Measurements from ENCODE around the gene PIGR.

DNA sequence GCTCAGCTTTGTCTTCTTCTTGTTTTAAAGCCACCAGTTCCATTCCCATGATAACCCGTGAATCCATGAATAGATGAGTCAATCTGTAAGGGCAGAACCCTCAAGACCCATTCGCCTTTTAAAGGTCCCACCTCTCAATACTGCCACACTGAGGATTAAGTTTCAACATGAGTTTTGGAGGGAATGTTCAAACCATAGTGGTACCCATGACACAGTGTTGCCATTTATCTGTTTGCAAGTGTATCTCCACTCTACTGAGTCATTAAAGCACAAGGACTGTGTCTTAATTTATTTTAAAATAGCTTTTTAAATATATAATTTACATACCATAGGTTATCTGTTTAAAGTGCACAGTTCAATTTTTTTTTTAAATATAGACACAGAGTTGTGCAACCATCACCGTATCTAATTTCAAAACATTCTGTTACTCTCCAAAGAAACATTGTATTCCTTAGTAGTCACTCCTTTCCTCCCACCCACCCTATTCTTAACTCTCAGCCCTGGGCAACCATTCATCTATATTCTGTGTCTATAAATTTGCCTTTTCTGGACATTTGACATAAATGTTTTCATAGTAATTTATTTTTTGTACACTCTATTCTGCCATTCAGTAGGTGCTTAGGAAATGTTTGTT is 53.8 kb downstream of the PIGR start:
- TF ChIP-seq ZNF274 (IDR thresholded peaks at IDR 0.05; ENCODE audit: low read depth, low read length) (no peak), YY1 (IDR thresholded peaks at IDR 0.05; ENCODE audit: insufficient read depth, insufficient read length) (no peak), SUZ12 (IDR thresholded peaks at IDR 0.05; ENCODE audit: extremely low read depth, insufficient read depth, insufficient read length) (no peak)

Measured in NT2/D1 (cell line).